Measurements from ENCODE around the gene CTDSPL.
"Not testable (repeated sequence)": the region's sequence is repeated elsewhere in the genome, so short reads cannot be mapped to it uniquely, and the experiment has no call there.

The CTDSPL gene

GRCh38 chr3:37987751-37988179 is 126.1 kb downstream of the CTDSPL start:
- no peak for TF ChIP-seq CTCF (IDR thresholded peaks at IDR 0.05; ENCODE audit: control insufficient read depth, extremely low read depth, insufficient read depth)
- DNase-seq (ENCODE audit: low read depth), result no peak
- no peak overlapping the region for H3K4me3 ChIP-seq (ENCODE audit: low read depth, low read length)

GRCh38 chr3:37988376-37988775 is 126.7 kb downstream of the CTDSPL start:
- DNase-seq (ENCODE audit: low read depth), result not testable (repeated sequence)

GRCh38 chr3:37988931-37989525 is 127.3 kb downstream of the CTDSPL start:
- no peak for TF ChIP-seq CTCF (IDR thresholded peaks at IDR 0.05; ENCODE audit: control insufficient read depth, extremely low read depth, insufficient read depth)
- DNase-seq (ENCODE audit: low read depth), result no peak
- H3K4me3 ChIP-seq (ENCODE audit: low read depth, low read length), result no peak overlapping the region

More at GRCh38 chr3:37988376-37988775, 126.7 kb downstream of the CTDSPL start:
- not testable (repeated sequence) for H3K4me3 ChIP-seq (ENCODE audit: low read depth, low read length)

GRCh38 chr3:37989821-37990480 is 128.3 kb downstream of the CTDSPL start:
- no peak for DNase-seq (ENCODE audit: low read depth)
- TF ChIP-seq CTCF (IDR thresholded peaks at IDR 0.05; ENCODE audit: control insufficient read depth, extremely low read depth, insufficient read depth), result no peak
- no peak overlapping the region for H3K4me3 ChIP-seq (ENCODE audit: low read depth, low read length)

GRCh38 chr3:37990527-37990926 is 128.8 kb downstream of the CTDSPL start, which contains the start of gene VILL:
VILL (plus strand) TSS chr3:37990786; CDS start chr3:37993673, 2,887 bp downstream.
- DNase-seq (ENCODE audit: low read depth), result no peak
- TF ChIP-seq CTCF (IDR thresholded peaks at IDR 0.05; ENCODE audit: control insufficient read depth, extremely low read depth, insufficient read depth), result no peak
- H3K4me3 ChIP-seq (ENCODE audit: low read depth, low read length), result no peak within 1 kb of the TSS

- DNase-seq (ENCODE audit: low read depth), result no peak
- H3K4me3 ChIP-seq (ENCODE audit: low read depth, low read length), result no peak overlapping the region
- TF ChIP-seq CTCF (IDR thresholded peaks at IDR 0.05; ENCODE audit: control insufficient read depth, extremely low read depth, insufficient read depth), result no peak
These were observed 129.4 kb downstream of the CTDSPL start for GRCh38 chr3:37991109-37991508.

- TF ChIP-seq CTCF (IDR thresholded peaks at IDR 0.05; ENCODE audit: control insufficient read depth, extremely low read depth, insufficient read depth), result no peak
- no peak overlapping the region for H3K4me3 ChIP-seq (ENCODE audit: low read depth, low read length)
- no peak for DNase-seq (ENCODE audit: low read depth)
These were observed 130.1 kb downstream of the CTDSPL start for GRCh38 chr3:37991823-37992222.

Measured in LNCaP clone FGC (cell line).